Measurements from ENCODE around the gene LRRC70. TPM values are rescaled to one million over a fixed set of nuclear protein-coding genes. Genes with fewer than 3 reads are reported as not detected.

LRRC70 gene
- total and polyA plus RNA-seq, 2 experiments from 2014 or later: 0.15 to 1.7 TPM

DNA sequence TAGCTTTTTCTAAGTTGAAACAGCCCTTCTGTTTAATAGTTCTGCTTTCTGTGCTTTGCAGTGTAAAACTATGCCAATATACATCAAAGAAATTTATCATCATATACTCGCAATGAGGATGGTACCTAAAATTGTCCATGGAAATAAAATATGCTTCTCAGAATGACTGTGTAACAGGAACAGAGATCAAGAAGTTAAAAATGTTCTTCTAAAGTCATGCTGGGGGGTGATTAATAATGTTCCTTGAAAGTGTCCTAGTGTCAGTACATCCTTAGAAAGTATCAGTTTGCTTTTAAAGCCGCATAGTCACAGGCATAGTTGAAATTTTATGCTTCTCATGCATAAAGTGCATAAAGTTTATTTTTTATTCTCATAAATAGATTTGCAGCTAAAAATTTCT is 4.0 kb upstream of the LRRC70 start:
- H4K20me1 ChIP-seq (replicated peaks; ENCODE audit: insufficient read depth): no peaks in the 10 kb centered on the region
- no peaks in the 10 kb centered on the region for H3K36me3 ChIP-seq (ENCODE audit: insufficient read depth)
- H3K4me3 Mint-ChIP-seq: no peak overlapping the region
- ATAC-seq: no peak
- H3K27me3 ChIP-seq (ENCODE audit: insufficient read depth): no peaks in the 10 kb centered on the region
- no peak overlapping the region for H3K4me2 ChIP-seq
- no peaks in the 10 kb centered on the region for H3K9me2 ChIP-seq (ENCODE audit: insufficient read depth)
- no peaks in the 10 kb centered on the region for H3K27me3 Mint-ChIP-seq (ENCODE audit: insufficient read depth, low read depth, poor library complexity)
- H3F3A ChIP-seq (replicated peaks; ENCODE audit: low read depth): no peaks in the 10 kb centered on the region
- H3K9me3 Mint-ChIP-seq: no peaks in the 10 kb centered on the region
- no peak for DNase-seq (ENCODE audit: low spot score)
- no peaks in the 10 kb centered on the region for H3K36me3 Mint-ChIP-seq (ENCODE audit: low read depth)
- H2AFZ ChIP-seq: no peak overlapping the region
- H3K4me1 ChIP-seq (ENCODE audit: insufficient read depth): peaks cover 3% of the 10 kb centered on the region; the same call in 1 of the 2 replicates
- H3K27ac ChIP-seq (ENCODE audit: low read depth): no peak overlapping the region
- no peak overlapping the region for H3K4me3 ChIP-seq
- no peaks in the 10 kb centered on the region; the same call in 1 of the 2 replicates for H3K79me2 ChIP-seq (replicated peaks; ENCODE audit: insufficient read depth)
- no peak overlapping the region for H3K27ac Mint-ChIP-seq
- H3K4me1 Mint-ChIP-seq: peaks cover 7% of the 10 kb centered on the region; the same call in 2 of the 3 replicates
- no peak for TF ChIP-seq POLR2AphosphoS5 (IDR thresholded peaks at IDR 0.05; ENCODE audit: low read depth)
- no peak for TF ChIP-seq NANOG (IDR thresholded peaks at IDR 0.05; ENCODE audit: borderline replicate concordance)
- no peak for TF ChIP-seq JUNB (IDR thresholded peaks at IDR 0.05; ENCODE audit: unreplicated experiment)
- TF ChIP-seq EZH2 (IDR thresholded peaks at IDR 0.05; ENCODE audit: low read depth, unreplicated experiment): no peak
- TF ChIP-seq ZNF331 (CRISPR knock-in tag; IDR thresholded peaks at IDR 0.05; ENCODE audit: low read depth): no peak
- no peak for TF ChIP-seq EZH2phosphoT487 (IDR thresholded peaks at IDR 0.05; ENCODE audit: unreplicated experiment)
- TF ChIP-seq, protein P1, sequence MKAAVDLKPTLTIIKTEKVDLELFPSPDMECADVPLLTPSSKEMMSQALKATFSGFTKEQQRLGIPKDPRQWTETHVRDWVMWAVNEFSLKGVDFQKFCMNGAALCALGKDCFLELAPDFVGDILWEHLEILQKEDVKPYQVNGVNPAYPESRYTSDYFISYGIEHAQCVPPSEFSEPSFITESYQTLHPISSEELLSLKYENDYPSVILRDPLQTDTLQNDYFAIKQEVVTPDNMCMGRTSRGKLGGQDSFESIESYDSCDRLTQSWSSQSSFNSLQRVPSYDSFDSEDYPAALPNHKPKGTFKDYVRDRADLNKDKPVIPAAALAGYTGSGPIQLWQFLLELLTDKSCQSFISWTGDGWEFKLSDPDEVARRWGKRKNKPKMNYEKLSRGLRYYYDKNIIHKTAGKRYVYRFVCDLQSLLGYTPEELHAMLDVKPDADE (IDR thresholded peaks at IDR 0.05): no peak
- TF ChIP-seq ZNF114 (CRISPR knock-in tag; IDR thresholded peaks at IDR 0.05): no peak
- TF ChIP-seq, protein P2, sequence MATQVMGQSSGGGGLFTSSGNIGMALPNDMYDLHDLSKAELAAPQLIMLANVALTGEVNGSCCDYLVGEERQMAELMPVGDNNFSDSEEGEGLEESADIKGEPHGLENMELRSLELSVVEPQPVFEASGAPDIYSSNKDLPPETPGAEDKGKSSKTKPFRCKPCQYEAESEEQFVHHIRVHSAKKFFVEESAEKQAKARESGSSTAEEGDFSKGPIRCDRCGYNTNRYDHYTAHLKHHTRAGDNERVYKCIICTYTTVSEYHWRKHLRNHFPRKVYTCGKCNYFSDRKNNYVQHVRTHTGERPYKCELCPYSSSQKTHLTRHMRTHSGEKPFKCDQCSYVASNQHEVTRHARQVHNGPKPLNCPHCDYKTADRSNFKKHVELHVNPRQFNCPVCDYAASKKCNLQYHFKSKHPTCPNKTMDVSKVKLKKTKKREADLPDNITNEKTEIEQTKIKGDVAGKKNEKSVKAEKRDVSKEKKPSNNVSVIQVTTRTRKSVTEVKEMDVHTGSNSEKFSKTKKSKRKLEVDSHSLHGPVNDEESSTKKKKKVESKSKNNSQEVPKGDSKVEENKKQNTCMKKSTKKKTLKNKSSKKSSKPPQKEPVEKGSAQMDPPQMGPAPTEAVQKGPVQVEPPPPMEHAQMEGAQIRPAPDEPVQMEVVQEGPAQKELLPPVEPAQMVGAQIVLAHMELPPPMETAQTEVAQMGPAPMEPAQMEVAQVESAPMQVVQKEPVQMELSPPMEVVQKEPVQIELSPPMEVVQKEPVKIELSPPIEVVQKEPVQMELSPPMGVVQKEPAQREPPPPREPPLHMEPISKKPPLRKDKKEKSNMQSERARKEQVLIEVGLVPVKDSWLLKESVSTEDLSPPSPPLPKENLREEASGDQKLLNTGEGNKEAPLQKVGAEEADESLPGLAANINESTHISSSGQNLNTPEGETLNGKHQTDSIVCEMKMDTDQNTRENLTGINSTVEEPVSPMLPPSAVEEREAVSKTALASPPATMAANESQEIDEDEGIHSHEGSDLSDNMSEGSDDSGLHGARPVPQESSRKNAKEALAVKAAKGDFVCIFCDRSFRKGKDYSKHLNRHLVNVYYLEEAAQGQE (IDR thresholded peaks at IDR 0.05; ENCODE audit: unreplicated experiment): no peak
- no peak for TF ChIP-seq CREB1 (CRISPR knock-in tag; IDR thresholded peaks at IDR 0.05; ENCODE audit: low read depth)
- TF ChIP-seq, protein P3, sequence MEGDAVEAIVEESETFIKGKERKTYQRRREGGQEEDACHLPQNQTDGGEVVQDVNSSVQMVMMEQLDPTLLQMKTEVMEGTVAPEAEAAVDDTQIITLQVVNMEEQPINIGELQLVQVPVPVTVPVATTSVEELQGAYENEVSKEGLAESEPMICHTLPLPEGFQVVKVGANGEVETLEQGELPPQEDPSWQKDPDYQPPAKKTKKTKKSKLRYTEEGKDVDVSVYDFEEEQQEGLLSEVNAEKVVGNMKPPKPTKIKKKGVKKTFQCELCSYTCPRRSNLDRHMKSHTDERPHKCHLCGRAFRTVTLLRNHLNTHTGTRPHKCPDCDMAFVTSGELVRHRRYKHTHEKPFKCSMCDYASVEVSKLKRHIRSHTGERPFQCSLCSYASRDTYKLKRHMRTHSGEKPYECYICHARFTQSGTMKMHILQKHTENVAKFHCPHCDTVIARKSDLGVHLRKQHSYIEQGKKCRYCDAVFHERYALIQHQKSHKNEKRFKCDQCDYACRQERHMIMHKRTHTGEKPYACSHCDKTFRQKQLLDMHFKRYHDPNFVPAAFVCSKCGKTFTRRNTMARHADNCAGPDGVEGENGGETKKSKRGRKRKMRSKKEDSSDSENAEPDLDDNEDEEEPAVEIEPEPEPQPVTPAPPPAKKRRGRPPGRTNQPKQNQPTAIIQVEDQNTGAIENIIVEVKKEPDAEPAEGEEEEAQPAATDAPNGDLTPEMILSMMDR (conservative IDR thresholded peaks at IDR 0.05; ENCODE audit: low read depth in 2 of 2): no peak
- TF ChIP-seq, protein P4, sequence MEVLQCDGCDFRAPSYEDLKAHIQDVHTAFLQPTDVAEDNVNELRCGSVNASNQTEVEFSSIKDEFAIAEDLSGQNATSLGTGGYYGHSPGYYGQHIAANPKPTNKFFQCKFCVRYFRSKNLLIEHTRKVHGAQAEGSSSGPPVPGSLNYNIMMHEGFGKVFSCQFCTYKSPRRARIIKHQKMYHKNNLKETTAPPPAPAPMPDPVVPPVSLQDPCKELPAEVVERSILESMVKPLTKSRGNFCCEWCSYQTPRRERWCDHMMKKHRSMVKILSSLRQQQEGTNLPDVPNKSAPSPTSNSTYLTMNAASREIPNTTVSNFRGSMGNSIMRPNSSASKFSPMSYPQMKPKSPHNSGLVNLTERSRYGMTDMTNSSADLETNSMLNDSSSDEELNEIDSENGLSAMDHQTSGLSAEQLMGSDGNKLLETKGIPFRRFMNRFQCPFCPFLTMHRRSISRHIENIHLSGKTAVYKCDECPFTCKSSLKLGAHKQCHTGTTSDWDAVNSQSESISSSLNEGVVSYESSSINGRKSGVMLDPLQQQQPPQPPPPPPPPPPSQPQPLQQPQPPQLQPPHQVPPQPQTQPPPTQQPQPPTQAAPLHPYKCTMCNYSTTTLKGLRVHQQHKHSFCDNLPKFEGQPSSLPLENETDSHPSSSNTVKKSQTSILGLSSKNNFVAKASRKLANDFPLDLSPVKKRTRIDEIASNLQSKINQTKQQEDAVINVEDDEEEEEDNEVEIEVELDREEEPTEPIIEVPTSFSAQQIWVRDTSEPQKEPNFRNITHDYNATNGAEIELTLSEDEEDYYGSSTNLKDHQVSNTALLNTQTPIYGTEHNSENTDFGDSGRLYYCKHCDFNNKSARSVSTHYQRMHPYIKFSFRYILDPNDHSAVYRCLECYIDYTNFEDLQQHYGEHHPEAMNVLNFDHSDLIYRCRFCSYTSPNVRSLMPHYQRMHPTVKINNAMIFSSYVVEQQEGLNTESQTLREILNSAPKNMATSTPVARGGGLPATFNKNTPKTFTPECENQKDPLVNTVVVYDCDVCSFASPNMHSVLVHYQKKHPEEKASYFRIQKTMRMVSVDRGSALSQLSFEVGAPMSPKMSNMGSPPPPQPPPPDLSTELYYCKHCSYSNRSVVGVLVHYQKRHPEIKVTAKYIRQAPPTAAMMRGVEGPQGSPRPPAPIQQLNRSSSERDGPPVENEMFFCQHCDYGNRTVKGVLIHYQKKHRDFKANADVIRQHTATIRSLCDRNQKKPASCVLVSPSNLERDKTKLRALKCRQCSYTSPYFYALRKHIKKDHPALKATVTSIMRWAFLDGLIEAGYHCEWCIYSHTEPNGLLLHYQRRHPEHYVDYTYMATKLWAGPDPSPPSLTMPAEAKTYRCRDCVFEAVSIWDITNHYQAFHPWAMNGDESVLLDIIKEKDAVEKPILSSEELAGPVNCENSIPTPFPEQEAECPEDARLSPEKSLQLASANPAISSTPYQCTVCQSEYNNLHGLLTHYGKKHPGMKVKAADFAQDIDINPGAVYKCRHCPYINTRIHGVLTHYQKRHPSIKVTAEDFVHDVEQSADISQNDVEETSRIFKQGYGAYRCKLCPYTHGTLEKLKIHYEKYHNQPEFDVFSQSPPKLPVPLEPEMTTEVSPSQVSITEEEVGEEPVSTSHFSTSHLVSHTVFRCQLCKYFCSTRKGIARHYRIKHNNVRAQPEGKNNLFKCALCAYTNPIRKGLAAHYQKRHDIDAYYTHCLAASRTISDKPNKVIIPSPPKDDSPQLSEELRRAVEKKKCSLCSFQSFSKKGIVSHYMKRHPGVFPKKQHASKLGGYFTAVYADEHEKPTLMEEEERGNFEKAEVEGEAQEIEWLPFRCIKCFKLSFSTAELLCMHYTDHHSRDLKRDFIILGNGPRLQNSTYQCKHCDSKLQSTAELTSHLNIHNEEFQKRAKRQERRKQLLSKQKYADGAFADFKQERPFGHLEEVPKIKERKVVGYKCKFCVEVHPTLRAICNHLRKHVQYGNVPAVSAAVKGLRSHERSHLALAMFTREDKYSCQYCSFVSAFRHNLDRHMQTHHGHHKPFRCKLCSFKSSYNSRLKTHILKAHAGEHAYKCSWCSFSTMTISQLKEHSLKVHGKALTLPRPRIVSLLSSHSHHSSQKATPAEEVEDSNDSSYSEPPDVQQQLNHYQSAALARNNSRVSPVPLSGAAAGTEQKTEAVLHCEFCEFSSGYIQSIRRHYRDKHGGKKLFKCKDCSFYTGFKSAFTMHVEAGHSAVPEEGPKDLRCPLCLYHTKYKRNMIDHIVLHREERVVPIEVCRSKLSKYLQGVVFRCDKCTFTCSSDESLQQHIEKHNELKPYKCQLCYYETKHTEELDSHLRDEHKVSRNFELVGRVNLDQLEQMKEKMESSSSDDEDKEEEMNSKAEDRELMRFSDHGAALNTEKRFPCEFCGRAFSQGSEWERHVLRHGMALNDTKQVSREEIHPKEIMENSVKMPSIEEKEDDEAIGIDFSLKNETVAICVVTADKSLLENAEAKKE (CRISPR knock-in tag; IDR thresholded peaks at IDR 0.05): no peak
- TF ChIP-seq STAT1 (IDR thresholded peaks at IDR 0.05; ENCODE audit: unreplicated experiment): no peak

All from GM23338 (cell line).